Astrocyte (in vitro differentiated cells and primary cell): Measurements from ENCODE around the gene NUP62.

Source experiments
- CTCF ChIP-seq: IDR thresholded peaks from 2 replicates; pipeline ENCODE4 v1.5.1; 2011; ENCODE audit warnings: low read depth, mild to moderate bottlenecking, inconsistent platforms, low read length, moderate library complexity; ENCODE audit not compliant: insufficient read depth
- EZH2 ChIP-seq: IDR thresholded peaks from 2 replicates; pipeline ENCODE4 v1.6.1; 2012; ENCODE audit warnings: mild to moderate bottlenecking, low read length, inconsistent platforms; ENCODE audit not compliant: insufficient read depth

GRCh38 chr19:49890349-49891311, 38.7 kb downstream of the NUP62 start:
- TF ChIP-seq CTCF (no peak), EZH2 (no peak)
